SU-DHL-6 (cell line): ENCODE data around the gene FGF6.

Experiments
- H2AFZ ChIP-seq: fragments of 200-600 bp; sonication (generic); 2 replicates; pipeline ENCODE4 v1.6.1; 2014; ENCODE audit warnings: low read depth, mild to moderate bottlenecking, moderate library complexity, mixed read lengths, antibody characterized with exemption, low read length; ENCODE audit not compliant: severe bottlenecking
- H3F3A ChIP-seq: fragments of 200-600 bp; shearing (Covaris generic); 2 replicates; pipeline ENCODE4 v1.6.0; 2016; ENCODE audit warnings: antibody characterized with exemption, mild to moderate bottlenecking; ENCODE audit not compliant: insufficient read depth
- H3K27ac ChIP-seq: fragments of 200-600 bp; sonication (generic); 2 replicates; pipeline ENCODE4 v1.5.1; 2016; ENCODE audit warnings: low read depth, mild to moderate bottlenecking, low read length, moderate library complexity, mixed read lengths
- H3K27me3 ChIP-seq: fragments of 200-600 bp; sonication (generic), shearing (Covaris generic); 2 replicates; pipeline ENCODE4 v1.6.0; 2014; ENCODE audit warnings: mild to moderate bottlenecking, low read length
- H3K36me3 ChIP-seq: fragments of 200-600 bp; sonication (generic); 2 replicates; pipeline ENCODE4 v1.6.1; 2014; ENCODE audit warnings: mild to moderate bottlenecking, low read length, mixed read lengths
- H3K4me2 ChIP-seq: fragments of 300-600, 200-600 bp; shearing (Covaris generic), sonication (generic); 2 replicates; pipeline ENCODE4 v1.6.0; 2014; ENCODE audit warnings: low read length, low read depth, mild to moderate bottlenecking; ENCODE audit not compliant: poor library complexity, severe bottlenecking
- H3K4me3 ChIP-seq: fragments of 200-600 bp; sonication (generic); 2 replicates; pipeline ENCODE4 v1.5.1; 2014; ENCODE audit warnings: antibody characterized with exemption, low read length, mild to moderate bottlenecking, mixed read lengths; ENCODE audit not compliant: insufficient read depth, poor library complexity, severe bottlenecking
- H3K79me2 ChIP-seq: fragments of 200-600 bp; sonication (generic); 2 replicates; pipeline ENCODE4 v1.6.1; 2014; ENCODE audit warnings: mild to moderate bottlenecking, low read length, moderate library complexity; ENCODE audit not compliant: insufficient read depth
- H3K9ac ChIP-seq: fragments of 200-600 bp; sonication (generic); 2 replicates; pipeline ENCODE4 v1.7.0; 2014; ENCODE audit warnings: mild to moderate bottlenecking, low read length
- H3K9me2 ChIP-seq: fragments of 200-600 bp; sonication (generic); replicated peaks from 2 replicates; pipeline ENCODE4 v1.6.1; 2014; ENCODE audit warnings: low read length; ENCODE audit not compliant: insufficient read depth
- H3K9me3 ChIP-seq: fragments of 200-600 bp; sonication (generic); 2 replicates; pipeline ENCODE4 v1.6.1; 2014; ENCODE audit warnings: low read length, mixed read lengths; ENCODE audit not compliant: insufficient read depth
- H4K20me1 ChIP-seq: fragments of 200-600 bp; sonication (generic); 2 replicates; pipeline ENCODE4 v1.6.1; 2014; ENCODE audit warnings: low read depth, mild to moderate bottlenecking, antibody characterized with exemption, low read length, moderate library complexity, mixed read lengths
- CTCF ChIP-seq: fragments of 200-600 bp; sonication (generic); IDR thresholded peaks from one replicate; pipeline ENCODE4 v1.5.1; 2017; ENCODE audit warnings: antibody characterized with exemption, mild to moderate bottlenecking, low read length, moderate library complexity; ENCODE audit not compliant: insufficient read depth, poor library complexity, severe bottlenecking
- EZH2phosphoT487 ChIP-seq: fragments of 200-600 bp; sonication (generic), shearing (Covaris generic); conservative IDR thresholded peaks from 2 replicates; pipeline ENCODE4 v1.6.1; 2018; ENCODE audit warnings: mild to moderate bottlenecking, antibody characterized with exemption, low read length, moderate library complexity, mixed read lengths

The FGF6 gene

GRCh38 chr12:4486980-4487379, 41.4 kb upstream of the FGF6 start:
- no peaks in the 10 kb centered on the region for H3K79me2 ChIP-seq
- no peaks in the 10 kb centered on the region for H3K27me3 ChIP-seq
- no peak overlapping the region for H3K9ac ChIP-seq
- no peak overlapping the region for H3K4me3 ChIP-seq
- TF ChIP-seq EZH2phosphoT487 (no peak), CTCF (no peak)
- H3K4me2 ChIP-seq = no peak overlapping the region
- no peak overlapping the region for H3K27ac ChIP-seq
- H2AFZ ChIP-seq = no peak overlapping the region
- no peaks in the 10 kb centered on the region for H3F3A ChIP-seq
- no peaks in the 10 kb centered on the region for H3K9me3 ChIP-seq
- peaks cover 14% of the 10 kb centered on the region for H3K36me3 ChIP-seq
- H4K20me1 ChIP-seq = no peaks in the 10 kb centered on the region
- no peaks in the 10 kb centered on the region for H3K9me2 ChIP-seq

GRCh38 chr12:4486049-4486699, 40.6 kb upstream of the FGF6 start:
- no peak overlapping the region for H3K4me3 ChIP-seq
- no peak overlapping the region for H3K27ac ChIP-seq
- no peaks in the 10 kb centered on the region for H3K9me2 ChIP-seq
- no peak for TF ChIP-seq EZH2phosphoT487
- TF ChIP-seq CTCF = no peak
- H3K36me3 ChIP-seq = peaks cover 14% of the 10 kb centered on the region
- H3K4me2 ChIP-seq = no peak overlapping the region
- H3K9ac ChIP-seq = no peak overlapping the region
- H3K79me2 ChIP-seq = no peaks in the 10 kb centered on the region
- no peaks in the 10 kb centered on the region for H4K20me1 ChIP-seq
- H3K27me3 ChIP-seq = no peaks in the 10 kb centered on the region
- H3F3A ChIP-seq = no peaks in the 10 kb centered on the region
- H3K9me3 ChIP-seq = no peaks in the 10 kb centered on the region
- no peak overlapping the region for H2AFZ ChIP-seq

- Histone ChIP-seq H3K79me2 (no peaks in the 10 kb centered on the region), H2AFZ (no peak overlapping the region), H3K4me2 (no peak overlapping the region), H3K9me2 (no peaks in the 10 kb centered on the region), H3K36me3 (peaks cover under 1% of the 10 kb centered on the region; the same call in 1 of the 2 replicates), H3K9ac (no peak overlapping the region), H3F3A (no peaks in the 10 kb centered on the region), H4K20me1 (no peaks in the 10 kb centered on the region), H3K27ac (no peak overlapping the region), H3K4me3 (no peak overlapping the region), H3K27me3 (no peaks in the 10 kb centered on the region), H3K9me3 (no peaks in the 10 kb centered on the region)
- TF ChIP-seq EZH2phosphoT487 (no peak), CTCF (no peak)
Measured at GRCh38 chr12:4483885-4484823, 38.5 kb upstream of the FGF6 start.
